ENCODE measurements around the gene LPP.

DNA sequence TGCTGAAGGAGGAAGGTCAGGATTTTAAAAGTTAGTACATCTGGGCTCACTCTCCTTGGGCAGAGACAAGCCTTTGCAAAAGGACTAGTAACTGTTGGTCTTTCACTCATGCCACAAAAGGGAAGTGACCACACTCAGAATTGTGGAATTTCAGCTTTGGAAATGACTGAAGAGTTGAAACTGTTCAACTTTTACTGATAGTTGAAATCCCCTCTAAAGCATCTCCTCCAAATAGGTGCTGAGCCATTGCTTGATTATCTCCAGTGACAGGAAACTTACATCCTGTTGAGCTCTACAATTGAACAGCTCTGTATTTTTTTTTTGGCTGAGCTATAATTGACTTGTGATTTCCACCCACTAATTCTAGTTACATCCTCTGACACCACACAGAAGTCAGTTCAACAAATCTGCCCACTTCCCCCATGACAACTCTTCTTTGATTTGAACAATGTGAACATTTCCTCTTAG, 763.0 kb downstream of the LPP start:
- TF ChIP-seq AFF1 (IDR thresholded peaks at IDR 0.05; ENCODE audit: low read depth in 1 of 2, partially characterized antibody in 2 of 2), result no peak
- TF ChIP-seq, protein P1, sequence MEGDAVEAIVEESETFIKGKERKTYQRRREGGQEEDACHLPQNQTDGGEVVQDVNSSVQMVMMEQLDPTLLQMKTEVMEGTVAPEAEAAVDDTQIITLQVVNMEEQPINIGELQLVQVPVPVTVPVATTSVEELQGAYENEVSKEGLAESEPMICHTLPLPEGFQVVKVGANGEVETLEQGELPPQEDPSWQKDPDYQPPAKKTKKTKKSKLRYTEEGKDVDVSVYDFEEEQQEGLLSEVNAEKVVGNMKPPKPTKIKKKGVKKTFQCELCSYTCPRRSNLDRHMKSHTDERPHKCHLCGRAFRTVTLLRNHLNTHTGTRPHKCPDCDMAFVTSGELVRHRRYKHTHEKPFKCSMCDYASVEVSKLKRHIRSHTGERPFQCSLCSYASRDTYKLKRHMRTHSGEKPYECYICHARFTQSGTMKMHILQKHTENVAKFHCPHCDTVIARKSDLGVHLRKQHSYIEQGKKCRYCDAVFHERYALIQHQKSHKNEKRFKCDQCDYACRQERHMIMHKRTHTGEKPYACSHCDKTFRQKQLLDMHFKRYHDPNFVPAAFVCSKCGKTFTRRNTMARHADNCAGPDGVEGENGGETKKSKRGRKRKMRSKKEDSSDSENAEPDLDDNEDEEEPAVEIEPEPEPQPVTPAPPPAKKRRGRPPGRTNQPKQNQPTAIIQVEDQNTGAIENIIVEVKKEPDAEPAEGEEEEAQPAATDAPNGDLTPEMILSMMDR (IDR thresholded peaks at IDR 0.05 in 2 of 3, conservative IDR thresholded peaks at IDR 0.05 in 1 of 3; ENCODE audit: insufficient read depth in 2 of 3, low read depth in 1 of 3, low read length in 3 of 3), result no peak
- TF ChIP-seq, protein P2, sequence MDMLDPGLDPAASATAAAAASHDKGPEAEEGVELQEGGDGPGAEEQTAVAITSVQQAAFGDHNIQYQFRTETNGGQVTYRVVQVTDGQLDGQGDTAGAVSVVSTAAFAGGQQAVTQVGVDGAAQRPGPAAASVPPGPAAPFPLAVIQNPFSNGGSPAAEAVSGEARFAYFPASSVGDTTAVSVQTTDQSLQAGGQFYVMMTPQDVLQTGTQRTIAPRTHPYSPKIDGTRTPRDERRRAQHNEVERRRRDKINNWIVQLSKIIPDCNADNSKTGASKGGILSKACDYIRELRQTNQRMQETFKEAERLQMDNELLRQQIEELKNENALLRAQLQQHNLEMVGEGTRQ (CRISPR knock-in tag; IDR thresholded peaks at IDR 0.05), result no peak
- no peak for TF ChIP-seq SETDB1 (IDR thresholded peaks at IDR 0.05; ENCODE audit: low read length)
- no peak for TF ChIP-seq IRF2 (CRISPR knock-in tag; IDR thresholded peaks at IDR 0.05)

Measured in K562 (cell line).